H1 (cell line): Measurements from ENCODE around the gene ABHD17B. TPM values are rescaled to one million over a fixed set of nuclear protein-coding genes. Genes with fewer than 3 reads are reported as not detected.

Experiments
- HDAC2 ChIP-seq, 2 experiments: fragments of 300-600 bp in 1 of 2; sonication (generic) in 1 of 2; IDR thresholded peaks; 2 replicates each; pipeline ENCODE4 v1.6.1; 2011 to 2012; ENCODE audit warnings: low read depth in 2 of 2, low read length in 2 of 2, mild to moderate bottlenecking in 2 of 2, moderate library complexity in 2 of 2, borderline replicate concordance in 1 of 2, inconsistent platforms in 1 of 2
- JUN ChIP-seq: IDR thresholded peaks from 2 replicates; pipeline ENCODE4 v1.6.1; 2011; ENCODE audit warnings: low read depth, mild to moderate bottlenecking, improper control_type of control experiment, low read length
- RNF2 ChIP-seq: fragments of 200-900, 300-1000 bp; sonication (generic); IDR thresholded peaks from 2 replicates; pipeline ENCODE4 v1.7.1; 2016; ENCODE audit warnings: borderline replicate concordance, low read depth, mild to moderate bottlenecking, antibody characterized with exemption, low read length; ENCODE audit not compliant: poor library complexity, severe bottlenecking; ENCODE audit errors: missing control alignments
- polyA plus RNA-seq, 7 experiments: library from polyadenylated mRNA; depleted of rRNA in 3 of 7; stranded (reverse) in 5 of 7; unstranded in 2 of 7; fragments of >200 nt in 5 of 7; fragments of 200-250 nt in 2 of 7; gene quantifications; 1 replicate in 5 of 7; 2 replicates in 1 of 7; 4 replicates in 1 of 7; pipeline versions ENCODE4 v1.2.1 to v1.2.3, GENCODE V29; 2011 to 2013; ENCODE audit warnings: missing spikeins in 2 of 7, mixed read lengths in 2 of 7
- total RNA-seq: library from RNA; stranded (reverse); fragmentation: NEBNext Ultra II Directional; extraction: Animal tissue kit (Norgen Biotek cat#: 25700); gene quantifications from 2 replicates; pipeline ENCODE4 v1.2.1, GENCODE V29; 2021

ABHD17B gene
- total and polyA plus RNA-seq, 2 of the 8 experiments (the other 6 are each of a cell fraction or from before 2014, with no cell fraction given): 37.2 to 60.8 TPM

GRCh38 chr9:71896761-71897160, 14.2 kb downstream of the ABHD17B start (continued):
- TF ChIP-seq RNF2 (no peak), HDAC2 (IDR thresholded peaks at IDR 0.05; ENCODE audit: borderline replicate concordance in 1 of 2, low read depth in 2 of 2, low read length in 2 of 2) (no peak), JUN (no peak)
